Activated gamma-delta T cell (primary cell): ENCODE results near the gene FBRSL1.

ENCODE experiments used
- DNase-seq: peaks from one replicate; lab custom pipeline; 2025; lab: John Stamatoyannopoulos, UW

Gene FBRSL1

DNA sequence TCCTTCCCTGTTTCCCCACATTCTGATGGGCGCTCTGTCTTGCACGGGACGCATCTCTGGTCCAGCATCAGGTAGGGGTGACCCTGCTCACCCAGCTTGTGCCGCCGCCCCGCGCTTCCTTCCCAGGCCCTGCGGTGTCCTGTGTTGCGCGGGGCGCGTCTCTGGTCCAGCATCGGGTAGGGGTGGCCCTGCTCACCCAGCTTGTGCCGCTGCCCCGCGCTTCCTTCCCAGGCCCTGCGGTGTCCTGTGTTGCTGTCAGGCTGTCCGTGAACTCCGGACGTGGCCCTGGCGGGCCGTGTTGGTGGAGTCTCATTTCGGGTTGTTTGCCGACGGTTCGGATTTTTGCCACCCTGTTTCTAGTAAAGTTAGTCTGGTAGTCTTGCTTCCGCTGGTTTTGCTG is 6.8 kb downstream of the FBRSL1 start:
- no peak for DNase-seq

DNA sequence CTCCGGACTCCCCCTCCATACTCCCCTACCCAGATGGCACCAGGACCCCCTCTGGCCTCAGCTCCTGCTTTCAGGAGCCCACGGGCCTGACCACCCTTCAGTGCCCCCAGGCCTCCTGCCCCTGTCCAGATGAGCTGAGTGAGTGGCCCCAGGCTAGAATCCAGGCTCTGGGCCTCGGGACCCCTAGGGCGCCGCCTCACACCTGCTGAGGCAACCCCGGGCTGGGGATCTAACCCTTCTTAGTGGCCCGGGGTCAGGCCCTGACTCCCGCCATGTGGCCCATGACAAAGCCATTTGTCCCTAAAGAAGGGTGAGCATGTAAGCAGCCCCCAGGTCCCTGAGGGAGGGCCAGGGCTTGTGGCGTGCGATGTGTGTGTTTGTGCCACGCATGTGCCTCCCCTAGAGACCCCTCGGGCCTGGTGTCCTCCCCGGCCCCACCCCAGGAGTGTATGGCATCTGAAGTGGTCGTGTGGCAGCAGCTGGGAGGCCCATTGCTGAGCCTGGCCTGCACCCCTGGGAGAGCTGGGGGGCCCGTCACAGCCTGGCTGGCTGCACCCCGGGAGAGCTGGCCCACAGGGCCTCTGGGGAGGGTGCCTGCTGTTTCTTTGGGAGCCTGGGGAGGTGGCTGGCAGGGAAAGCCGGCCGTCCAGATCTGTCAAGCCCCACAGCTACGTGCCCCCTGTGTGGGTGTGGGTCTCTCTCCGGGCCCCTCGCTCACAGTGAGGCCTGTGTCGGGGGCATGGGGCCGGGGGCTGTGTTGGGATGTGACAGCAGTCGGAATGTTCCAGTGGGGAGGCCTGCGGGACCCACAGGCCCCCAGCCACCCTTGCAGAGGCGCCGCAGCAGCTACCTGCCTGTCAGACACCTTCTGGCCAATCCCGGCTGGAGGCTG is 7.8 kb downstream of the FBRSL1 start:
- DNase-seq, result no peak

DNA sequence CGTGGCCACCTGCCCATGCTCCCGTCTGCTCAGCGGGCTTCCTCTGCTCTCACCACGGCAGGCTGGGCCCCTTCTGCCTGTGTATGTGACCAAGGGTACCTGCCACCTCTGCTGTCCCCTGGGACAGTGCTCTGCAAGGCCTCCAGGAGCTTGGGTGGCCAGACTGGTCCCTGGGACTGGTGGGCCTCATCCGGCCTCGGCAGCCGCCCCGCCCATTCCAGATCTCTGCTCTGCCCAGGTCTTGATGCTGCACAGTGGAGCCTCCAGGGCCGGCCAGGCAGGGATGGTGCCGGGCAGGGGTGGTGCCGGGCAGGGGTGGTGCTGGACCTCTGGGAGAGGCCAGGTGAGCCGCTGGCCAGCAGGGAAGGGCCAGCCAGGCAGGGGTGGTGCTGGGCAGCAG is 9.0 kb downstream of the FBRSL1 start:
- no peak for DNase-seq

DNA sequence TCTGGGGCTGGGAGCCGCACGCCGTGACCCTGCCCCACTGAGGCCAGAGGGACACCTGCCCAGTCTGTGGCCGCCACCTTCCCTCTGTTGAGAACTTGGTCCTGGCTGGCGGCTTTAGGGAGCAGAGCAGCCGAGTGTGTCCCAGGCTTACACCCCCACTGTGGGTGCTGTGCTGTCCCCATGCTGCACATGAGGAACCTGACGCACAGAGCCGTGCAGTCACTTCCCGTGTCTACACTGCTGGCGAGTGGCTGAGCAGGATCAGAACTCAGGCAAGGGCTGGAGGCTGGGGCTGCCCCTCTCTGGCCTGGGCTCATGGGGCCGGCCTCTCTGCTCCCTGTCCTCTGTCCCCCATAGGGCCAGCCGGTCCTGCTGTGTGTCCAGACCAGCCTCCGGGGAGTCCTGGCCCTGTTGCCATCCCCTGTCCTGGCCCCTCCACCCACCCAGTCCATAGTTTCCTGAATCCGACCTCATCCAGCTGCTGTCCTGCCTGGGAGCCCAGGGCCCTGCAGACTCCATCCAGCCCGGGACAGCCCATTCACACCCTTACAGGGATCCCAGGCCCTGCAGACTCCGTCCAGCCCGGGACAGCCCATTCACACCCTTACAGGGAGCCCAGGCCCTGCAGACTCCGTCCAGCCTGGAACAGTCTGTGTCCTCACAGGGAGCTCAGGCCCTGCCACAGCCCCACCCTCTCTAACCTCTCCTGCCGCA is 10.3 kb downstream of the FBRSL1 start:
- no peak for DNase-seq

DNA sequence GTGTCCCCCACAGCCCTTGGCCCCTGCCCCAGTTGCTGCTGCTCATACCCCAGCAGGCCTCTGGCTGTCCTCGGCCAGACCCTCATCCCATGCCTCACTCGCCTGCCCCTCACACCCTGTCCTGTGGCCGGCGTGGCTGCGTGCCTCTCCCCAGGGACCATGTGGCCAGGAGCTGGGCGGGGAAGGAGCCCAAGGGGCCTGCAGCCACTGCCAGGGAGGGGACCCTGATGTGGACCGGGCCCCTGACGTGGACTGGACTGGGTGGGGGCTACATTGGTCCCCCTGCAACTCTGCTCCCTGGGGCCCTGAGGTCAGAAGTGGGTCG is 10.9 kb downstream of the FBRSL1 start:
- no peak for DNase-seq

DNA sequence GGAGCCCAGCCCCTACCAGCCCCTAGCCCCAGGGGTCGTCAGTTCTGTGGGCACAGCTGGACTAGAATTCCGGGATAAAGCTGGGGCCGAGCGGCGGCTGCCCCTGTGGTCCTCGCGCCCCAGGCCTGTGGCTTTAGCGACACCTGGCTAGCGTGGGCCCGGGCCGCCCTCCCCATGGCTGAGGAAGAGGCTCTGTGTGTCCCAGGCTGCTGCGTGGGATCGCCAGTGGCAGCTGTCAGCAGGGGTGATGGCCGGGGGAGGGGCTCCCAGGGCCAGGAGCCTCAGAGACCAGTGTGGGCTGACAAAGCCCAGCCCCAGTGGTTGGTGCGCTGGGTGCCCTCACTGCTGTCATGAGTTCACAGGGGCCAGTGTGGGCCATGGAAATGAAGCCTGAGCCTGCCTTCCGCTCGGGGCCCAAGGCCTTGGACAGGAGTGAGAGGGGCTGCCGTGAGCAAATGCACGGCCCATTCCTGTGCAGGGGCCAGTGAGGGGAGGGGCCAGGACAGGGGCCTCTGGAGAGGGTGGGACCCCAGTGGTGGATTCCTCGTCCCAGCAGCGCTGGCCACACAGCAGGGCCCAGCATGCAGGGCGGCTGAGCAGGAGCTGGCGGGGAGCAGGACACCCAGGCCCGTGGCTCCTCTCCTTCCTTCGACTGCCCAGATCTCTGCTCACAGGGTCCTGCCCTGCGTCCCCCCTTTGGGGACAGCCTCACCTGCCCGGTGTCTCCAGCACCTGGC is 11.4 kb downstream of the FBRSL1 start:
- DNase-seq, result no peak

DNA sequence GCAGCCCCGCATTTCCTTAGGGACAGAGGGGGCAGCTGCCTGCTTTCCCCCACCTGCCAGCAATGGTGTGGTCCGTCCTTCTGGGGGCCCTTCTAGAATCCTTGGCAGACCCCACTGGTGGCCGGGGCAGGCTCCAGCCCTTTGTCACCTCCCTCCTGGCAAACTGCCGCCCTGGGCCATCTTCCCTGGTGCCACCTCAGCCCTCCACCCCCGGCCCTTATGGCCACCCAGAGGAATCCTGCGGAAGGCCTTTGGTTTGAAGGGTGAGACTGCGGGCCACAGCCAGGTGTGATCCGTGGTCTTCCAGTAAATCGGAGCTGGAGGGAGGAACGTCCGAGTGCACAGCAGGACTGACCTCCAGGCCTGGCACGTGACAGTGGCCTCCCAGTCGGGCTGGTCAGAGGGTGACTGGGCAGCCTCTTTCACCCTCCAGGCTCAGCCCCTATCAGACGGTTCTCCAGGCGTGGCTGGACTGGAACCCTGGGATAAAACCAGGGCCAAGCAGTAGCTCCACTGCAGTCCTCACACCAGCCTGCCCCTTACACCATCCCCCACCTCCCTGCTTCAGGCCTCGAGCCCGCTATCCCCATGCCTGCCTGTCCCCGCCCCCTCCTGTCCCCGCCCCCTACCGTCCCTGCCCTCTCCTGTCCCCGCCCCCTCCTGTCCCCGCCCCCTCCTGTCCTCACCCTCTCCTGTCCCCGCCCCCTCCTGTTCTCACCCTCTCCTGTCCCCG is 12.4 kb downstream of the FBRSL1 start:
- DNase-seq, result no peak

DNA sequence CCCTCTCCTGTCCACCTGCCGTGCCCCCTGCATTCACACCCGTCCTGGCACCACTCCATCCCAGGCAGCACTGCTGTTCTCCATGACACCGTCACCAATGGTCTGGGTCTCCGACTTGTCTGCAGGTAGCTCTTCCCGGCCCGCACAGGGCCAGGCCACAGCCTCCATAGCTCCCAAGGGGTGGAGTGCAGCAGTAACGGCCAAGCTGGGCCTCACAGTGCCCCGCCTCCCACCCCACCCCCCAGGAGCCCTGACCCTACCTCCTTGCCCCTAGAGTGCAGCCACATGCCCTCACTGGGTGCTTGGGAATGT is 12.9 kb downstream of the FBRSL1 start:
- no peak for DNase-seq

DNA sequence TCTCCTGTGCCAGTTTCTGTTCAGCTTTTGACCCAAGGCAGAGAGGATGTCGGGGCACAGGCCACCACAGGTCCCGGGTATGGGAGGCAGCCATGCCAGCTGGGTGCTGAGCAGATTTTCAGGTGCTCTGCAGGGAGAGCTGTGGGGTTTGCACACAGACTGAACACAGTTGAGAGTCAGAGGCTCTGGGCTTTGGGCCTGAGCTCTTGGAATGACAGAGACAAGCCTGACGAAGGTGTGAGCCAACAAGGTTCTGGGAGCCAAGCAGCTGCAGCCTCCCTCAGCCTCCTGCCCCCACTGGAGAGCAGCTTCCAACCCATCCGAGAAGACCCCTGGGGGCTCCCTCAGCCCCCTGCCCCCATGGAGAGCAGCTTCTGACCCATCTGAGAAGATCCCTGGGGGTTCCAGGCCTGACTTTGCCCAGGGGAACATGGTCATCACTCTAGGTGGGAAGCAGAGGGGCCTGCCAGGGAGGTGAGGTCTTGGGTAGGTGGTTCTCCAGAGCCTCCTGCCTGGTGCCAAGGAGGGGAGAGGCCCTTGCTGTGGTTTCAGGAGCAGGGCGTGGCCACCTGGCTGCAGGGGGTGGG is 13.8 kb downstream of the FBRSL1 start:
- DNase-seq, result no peak

DNA sequence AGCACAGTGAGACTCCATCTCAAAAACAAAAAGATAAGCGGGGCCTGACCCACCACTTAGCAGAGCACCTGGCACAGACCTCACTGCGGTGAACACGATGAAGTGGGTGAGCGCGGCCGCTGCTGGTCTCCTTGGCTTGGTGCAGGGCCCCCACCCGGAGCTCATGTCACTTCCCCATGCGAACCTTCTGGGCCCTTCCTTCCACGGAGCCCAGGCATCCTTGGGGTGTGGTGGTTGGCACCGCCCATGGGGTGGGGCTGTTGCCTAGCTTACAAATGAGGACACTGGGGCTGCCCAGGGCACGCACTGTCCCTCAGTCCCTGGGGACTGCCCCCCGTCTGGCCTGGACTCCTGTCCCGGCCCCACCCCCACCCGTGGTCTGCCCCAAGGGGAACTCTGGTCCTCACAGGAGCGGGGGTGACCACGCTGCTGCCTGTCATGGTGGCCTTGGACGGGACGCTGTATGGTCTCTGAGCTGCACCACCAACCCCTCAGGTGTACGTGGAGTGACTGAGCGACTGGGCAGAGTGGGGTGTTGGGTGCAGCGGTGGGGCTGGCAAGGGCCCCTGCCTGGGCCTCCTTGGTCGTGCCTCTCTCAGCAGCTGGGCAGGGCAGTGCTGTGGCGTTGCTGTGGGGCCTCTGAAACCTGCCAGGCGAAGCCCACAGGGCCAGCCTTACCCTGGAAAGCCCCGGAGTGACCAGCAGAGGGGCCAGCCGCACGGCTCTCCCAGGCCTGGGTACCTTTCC is 15.3 kb downstream of the FBRSL1 start:
- DNase-seq, result no peak

DNA sequence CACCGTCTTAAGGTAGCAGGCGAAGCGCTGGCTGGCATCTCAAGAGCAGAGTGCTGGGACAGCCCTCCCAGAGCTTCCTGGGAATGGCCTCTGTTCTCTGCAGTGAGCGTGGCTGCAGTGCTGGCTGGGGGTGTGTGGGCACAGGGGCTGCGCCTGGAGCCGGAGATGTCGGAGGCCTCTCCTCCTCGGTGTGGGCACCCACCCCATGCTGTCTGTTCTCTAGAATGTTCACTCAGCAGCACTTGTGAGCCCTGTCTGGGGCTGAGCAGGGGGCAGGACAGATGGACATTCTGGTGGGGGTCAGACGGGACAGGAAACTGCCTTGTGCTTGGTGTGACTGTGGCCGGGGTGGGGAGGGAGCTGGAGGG is 15.9 kb downstream of the FBRSL1 start:
- DNase-seq, result no peak

DNA sequence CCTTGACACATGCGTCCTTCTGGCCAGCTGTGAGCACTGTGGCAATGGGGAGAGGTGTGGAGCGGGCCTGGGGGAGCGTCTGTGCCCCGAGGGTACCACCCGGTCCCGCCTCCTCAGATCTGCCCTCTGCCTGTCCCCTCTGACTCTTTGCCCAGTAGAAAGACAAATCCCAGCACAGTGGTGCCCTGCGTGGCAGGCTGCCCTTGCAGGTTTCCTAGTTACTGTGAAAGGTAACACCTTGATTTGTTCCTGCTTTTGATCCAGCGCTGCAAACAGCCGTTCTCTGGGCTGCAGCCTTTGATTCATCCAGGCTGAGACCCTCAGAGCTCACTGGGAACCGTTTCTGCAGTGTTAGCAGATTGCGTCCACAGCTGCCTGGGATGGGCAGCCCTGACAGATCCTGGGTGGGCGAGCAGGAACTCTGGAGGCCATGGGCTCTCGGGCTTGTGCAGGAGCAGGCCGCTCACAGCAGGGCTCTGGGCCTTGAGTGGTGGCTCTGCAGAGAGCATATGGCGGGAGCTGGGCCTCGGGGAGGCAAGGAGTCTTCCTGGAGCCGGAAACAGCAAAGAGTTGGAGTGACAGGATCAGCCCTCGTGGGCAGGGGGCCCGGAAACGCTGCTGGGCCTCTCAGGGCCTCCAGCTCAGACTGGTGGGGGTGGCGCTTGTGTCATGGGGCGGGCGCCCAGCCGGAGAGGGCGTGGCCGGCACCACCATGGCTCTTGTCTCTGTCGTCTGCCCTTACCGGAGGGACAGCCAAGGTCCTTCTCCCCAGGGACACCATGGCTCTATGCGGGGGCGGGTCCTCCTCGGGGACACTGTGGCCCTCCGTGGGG is 16.6 kb downstream of the FBRSL1 start:
- DNase-seq, result peak; percentile 32

DNA sequence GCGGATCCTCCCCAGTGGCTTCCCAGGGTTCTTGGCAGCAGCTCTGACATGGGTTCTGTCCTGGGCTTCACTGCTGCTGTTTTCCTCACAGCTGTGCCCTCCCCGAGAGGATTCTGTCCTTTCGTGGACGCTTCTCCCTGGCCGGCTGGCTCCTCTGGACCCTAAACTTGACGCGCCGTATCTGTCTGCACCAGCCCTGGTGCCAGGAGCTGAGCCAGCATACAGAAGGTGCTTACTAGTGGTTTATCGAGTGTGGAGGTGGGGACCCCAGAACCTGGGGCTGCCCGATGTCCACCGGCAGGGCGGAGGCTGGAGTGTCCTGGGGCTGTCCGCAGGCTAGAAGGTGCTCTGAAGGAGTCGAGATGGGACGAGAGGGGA is 17.2 kb downstream of the FBRSL1 start:
- DNase-seq, result no peak

DNA sequence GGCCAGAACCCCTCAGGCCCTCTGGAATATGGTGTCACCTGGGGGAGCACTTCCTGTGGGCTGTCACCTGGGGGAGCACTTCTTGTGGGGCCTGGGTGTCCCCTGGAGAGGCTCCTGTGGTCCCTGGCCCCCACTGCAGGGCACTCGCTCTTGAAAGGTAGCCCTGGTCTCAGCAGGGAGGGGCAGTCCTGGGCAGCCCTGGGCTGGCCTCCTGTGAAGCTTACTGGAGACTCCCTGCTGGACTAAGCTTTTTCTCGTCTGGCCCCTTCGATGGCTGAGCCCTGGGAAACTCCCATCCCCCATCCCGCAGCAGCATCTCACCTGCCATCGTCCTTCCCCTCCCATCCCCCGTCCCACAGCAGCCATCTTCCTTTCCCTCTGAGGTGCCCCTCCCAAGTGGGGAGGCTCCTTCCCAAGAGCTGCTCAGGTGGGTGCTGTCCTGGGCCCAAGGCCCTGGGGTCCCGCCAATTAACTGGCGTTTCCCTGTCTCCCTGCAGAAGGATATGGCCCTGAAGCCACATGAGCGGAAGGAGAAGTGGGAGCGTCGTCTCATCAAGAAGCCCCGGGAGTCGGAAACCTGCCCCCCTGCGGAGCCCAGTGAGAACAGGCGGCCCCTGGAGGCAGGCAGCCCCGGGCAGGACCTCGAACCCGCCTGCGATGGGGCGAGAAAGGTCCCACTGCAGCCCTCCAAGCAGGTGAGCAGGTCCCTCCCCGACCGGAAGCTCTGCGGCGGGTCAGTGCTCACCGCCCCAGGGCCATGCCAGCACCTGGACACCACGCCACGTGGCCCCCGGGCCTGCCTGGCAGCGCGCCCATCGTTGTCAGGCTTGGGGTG is 17.9 kb downstream of the FBRSL1 start:
- DNase-seq, result no peak

DNA sequence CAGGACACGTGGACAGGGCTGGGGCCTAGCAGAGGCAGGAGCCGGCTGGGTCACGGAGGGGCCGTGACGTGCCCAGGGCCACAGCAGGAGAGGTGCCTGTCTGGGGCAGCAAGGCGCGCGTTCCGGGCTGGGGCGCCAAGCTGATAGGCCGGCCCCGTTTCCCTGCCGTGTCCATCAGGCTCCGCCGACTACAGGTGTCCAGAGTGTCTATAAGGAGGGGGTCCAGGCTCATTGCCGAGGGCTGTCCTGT is 18.5 kb downstream of the FBRSL1 start:
- no peak for DNase-seq

DNA sequence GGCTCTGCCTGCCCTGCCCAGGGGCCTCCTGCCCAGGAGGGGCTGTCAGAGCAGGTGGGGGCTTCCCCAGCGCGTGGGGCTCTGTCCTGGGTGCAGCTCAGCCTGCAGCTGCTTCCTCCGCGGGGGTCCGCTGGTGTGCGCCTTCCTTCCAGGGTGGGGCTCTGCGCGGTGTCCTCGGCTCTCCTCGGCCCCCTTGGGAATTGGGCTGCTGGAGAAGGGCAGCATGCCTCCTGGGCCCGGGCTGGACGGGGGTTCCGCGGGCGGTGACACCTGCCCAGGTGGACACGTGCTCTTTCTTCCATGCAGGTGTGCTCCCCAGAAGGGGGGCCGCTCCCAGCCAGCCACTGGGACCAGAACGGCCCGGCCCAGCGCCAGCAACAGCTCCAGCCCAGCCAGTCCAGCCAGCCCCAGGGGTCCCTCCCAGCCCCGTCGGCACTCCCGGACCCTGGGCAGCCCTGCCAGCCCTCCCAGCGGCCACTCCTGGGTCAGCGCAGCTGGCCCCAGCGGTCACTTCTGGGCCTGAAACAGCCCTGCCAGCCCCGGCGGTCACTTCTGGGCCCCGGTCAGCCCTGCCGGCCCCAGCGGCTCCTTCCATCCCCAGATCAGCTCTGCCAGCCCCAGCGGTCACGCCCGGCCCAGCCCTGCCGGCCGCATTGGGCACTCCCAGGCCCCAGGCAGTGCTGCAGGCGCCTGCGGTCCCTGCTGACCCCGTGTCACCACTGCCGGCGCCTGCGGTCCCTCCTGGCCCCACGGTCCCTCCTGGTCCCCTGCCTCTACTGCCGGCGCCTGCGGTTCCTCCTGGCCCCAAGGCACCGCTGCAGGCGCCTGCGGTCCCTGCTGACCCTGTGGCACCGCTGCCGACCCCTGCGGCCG is 19.1 kb downstream of the FBRSL1 start:
- DNase-seq, result no peak

DNA sequence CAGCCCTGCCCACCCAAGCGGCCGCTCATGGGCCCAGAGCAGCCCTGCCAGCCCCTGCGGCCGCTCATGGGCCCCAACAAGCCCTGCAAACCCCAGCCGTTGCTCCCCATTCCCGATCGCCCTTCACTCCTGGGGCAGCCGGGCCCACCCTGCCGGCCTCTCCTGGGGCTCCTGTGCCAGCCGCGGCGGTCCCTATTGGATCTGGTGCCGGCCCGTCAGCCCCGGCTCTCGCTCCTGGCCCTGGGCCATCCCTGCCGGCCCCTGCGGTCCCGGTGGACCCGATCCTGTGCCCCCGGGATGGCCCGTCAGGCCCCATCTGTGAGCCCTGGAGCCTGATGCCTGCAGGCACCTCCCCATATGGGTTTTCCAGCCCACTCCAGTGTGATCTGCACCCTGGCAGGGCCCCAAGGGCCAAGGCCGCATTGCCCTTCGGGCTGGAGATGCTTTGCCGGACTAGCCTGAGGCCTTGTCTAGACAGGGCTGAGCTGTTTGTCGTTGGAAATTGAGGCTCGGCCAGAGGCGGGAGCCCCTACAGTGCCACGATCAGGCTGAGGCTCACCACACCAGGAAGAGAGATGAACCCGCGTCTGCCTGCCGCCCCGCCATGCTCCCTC is 20.3 kb downstream of the FBRSL1 start:
- no peak for DNase-seq

DNA sequence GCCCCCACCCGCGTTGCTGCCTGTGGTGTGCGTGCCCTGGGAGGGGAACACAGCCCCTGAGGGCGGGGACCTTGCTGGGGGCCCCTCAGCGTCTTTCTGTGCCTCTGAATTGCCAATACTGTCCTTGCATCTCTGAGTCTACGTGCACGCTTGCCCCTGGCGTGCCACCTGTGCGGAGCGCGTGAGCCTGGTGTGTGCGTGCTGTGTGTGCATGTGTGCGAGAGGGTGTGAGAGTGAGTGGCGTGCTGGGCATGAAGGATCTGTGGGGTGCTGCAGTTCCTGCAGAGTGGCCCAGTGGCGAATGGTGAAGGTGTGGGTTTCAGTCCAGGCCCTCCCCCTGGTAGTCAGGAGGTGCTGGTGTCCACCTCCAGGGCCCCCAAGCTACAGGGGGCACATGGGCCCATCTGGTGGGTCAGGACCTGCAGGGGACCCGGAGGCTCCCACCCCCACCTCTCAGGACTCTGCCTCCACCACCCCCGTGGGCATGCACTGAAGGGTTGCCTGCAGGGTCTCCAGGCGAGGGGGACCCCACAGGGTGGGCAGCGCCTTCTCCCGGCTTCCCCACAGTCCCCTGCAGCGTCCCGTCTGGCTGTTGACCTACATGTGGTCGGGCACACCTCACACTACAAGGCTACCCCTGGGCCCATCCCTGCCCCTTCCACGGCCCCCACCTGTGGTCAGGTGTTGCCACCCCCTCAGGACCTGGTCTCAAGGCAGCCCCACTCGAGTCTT is 21.0 kb downstream of the FBRSL1 start:
- DNase-seq, result no peak
